CD4-positive, alpha-beta T cell treated with Interleukin-2 at 100 ng/mL for 4 hours (primary cell): ENCODE measurements around the gene CTCF.
A peak's percentile ranks its signal among the peaks of the same experiment; 100 is the strongest.

Experiments used
- DNase-seq: peaks from one replicate; pipeline ENCODE4 v3.0.0-alpha.2; 2020; ENCODE audit warnings: low spot score

CTCF gene

GRCh38 chr16:67549240-67549639 is 13.1 kb upstream of the CTCF start:
- DNase-seq, result no peak

- DNase-seq, result no peak
These were observed 12.4 kb upstream of the CTCF start for GRCh38 chr16:67549936-67550335.

DNA sequence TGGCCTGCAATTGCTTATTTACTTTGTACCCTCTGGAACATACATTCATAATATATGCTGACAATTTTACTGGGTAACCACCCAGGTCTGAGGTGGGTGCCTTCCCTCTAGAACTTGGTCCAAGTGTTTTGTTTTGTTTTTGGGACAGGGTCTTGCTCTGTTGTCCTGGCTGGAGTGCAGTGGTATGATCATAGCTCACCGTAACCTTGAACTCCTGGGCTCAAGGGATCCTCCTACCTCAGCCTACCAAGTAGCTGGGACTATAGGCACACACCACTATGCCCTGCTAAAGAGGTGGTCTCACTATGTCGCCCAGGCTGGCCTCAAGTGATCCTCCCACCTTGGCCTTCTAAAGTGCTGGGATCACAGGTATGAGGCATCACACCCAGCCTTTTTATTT is 11.2 kb upstream of the CTCF start:
- no peak for DNase-seq

- no peak for DNase-seq
These were observed 10.4 kb upstream of the CTCF start for GRCh38 chr16:67551972-67552371.

DNA sequence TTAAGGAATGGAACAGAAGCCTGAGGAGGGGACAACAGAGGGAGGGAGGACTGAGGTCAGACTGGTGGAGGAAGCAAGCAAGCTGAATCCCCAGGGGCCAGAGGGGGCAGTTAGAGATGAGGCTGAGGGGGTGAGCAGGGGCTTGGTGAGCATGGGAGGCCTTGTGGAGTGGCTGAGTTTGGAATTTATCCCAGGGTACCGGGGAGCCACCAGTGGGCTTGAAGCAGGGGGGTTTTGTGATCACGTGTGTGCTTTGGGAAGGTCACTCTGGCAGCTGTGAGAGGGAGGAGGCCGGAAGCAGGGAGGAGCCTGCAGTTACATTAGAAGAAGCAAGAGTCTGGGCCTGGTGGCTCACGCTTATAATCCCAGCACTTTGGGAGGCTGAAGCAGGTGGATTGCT is 9.8 kb upstream of the CTCF start:
- DNase-seq, result no peak

- DNase-seq, result peak; percentile 82
These were observed 6.5 kb upstream of the CTCF start for GRCh38 chr16:67555795-67556212.

DNA sequence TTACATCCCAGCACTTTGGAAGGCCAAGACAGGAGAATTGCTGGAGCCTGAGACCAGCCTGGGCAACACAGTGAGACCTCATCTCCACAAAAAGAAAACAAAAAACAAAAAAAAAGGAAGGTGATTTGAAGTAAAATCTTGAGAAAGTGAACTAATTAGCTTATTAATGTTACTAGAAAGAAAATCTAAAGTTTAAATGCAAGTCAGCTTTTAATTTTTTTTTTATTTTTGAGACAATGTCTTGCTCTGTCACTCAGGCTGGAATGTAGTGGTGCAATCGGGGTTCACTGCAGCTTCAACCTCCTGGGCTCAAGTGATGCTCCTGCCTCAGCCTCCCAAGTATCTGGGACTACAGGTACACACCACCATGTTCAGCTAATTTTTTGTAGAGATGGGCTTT is 3.5 kb upstream of the CTCF start:
- DNase-seq, result no peak

DNA sequence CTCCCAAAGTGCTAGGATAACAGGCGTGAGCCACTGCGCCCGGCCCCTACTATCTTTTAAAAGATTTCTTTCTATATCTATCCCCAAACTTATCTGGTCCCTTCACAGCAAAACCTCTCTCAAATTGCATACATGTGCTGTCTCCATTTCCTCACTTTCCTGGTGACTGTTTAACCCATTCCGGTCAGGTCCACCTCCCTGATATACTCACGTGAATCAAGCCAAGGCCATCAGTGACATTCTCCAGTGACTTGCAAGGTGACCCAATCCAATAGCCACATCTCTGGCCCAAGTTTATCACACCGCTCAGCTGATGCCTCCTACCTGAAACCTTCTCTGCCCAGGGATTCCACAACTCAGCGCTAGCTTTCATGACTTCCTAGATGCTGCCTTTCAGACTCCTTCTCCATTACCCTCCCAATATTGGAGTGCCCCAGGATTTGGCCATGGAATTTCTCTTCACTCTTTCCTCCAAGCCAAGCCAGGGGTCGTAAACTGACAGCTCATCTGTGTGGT is 1.4 kb upstream of the CTCF start:
- no peak for DNase-seq

GRCh38 chr16:67561501-67561823 is 864 bp upstream of the CTCF start:
- no peak for DNase-seq

DNA sequence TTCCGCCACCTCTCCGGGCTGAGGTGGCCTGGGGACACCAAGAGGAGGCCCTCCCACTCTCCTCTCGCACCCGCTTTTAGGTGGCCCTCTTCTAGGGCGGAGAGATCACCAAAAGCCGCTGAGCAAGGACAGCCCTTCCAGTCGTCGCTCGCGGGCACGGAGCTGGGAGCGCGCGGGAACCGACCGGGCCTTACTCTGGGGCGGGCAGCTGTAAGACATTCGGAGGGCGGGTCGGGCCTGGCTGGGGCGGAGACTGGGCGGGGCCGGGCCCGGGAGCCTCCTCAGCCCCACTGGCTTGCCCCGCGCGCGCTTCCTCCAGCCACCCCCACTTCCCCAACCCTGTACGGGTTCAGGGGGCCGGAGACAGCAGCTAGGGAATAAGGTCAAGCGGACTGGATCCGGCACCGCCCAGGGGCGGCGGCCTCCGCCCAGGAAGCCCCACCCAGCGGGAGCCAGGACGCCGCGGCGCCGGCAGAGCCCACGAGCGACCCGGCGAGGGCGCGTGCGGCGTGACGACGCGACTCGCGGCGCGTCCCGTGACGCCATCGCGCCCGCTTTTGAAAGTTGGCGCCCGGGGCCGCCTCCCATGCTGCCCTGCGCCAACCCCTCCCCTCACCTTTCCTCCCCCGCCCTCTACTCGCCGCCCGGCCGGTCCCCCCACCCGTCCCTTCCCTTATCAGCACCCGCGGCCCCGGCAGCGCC is 351 bp upstream of the CTCF start:
- DNase-seq, result peak; percentile 97

GRCh38 chr16:67562918-67563707 is 787 bp downstream of the CTCF start:
- DNase-seq, result peak; percentile 61

DNA sequence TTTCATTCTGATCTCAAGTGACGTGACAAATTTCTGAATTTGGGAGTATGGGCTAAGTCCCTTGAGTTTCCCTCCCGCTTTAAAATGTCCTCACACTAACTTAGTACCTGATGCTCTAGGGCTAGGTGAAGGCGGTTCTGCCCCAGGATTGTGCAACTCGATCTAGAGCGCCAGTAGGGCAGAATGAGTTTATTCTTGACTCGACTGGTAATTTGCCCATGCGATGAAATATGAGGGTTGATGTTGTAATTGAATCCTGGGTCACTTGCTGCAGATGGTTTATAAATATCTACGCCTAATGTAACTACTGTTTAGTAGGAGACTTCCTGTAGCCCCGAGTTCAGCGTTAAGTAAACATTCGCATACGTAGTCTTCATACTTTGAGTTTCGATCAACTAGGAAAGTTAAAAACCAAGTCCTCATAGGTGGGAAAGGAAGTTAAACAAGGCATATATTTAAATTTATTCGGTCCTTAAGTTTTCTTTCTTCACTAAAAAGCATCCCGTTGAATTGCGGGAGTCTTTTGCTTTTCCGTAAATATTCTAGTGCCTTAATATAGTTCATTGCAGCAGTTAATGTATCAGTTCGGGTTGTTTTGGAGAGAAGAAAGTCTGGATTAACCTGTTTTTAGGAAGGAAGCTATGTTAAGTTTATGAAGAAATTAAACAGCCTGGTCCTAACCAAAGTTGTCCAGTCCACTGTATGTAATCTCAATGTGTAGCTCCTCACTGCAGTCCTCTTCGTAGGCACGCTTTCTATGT is 1.6 kb downstream of the CTCF start:
- peak; percentile 39 for DNase-seq

- DNase-seq, result no peak
These were observed 3.3 kb downstream of the CTCF start for GRCh38 chr16:67565470-67566100.

DNA sequence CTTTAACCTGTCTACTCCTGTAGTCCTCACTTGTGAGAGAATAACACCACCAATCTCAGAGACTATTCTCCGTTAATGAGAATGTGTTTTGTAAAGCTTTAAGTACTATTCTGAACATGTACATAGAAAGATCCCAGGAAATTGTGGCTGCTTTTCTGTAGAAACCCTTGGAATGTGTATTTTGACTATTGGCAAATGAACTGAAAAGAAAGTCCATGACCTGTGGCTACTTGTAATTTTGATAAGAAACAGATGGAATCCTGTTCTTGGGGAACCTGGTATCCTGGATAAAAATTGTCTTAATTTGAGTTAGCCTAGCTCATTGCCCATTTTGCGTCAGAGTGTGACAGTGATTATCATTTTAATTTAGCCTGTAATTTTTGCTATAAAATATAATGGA is 9.1 kb downstream of the CTCF start:
- DNase-seq, result no peak

- no peak for DNase-seq
These were observed 9.7 kb downstream of the CTCF start for GRCh38 chr16:67571981-67572431.

GRCh38 chr16:67579686-67580085 is 17.4 kb downstream of the CTCF start:
- DNase-seq, result no peak

DNA sequence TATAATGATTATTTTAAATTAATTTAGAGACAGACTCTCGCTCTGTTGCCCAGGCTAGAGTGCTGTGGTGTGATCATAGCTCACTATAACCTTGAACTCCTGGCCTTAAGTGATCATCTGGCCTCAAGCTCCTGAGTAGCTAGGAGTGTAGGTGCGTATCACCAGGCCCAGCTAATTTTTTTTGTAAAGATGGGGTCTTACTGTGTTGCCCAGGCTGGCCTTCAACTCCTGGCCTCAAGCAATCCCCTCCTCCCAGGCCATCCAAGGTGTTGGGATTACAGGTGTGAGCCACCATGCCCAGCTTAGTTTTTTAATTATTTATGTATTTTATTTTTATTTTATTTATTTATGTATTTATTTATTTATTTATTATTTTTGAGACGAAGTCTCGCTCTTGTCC is 17.9 kb downstream of the CTCF start:
- DNase-seq, result no peak

- no peak for DNase-seq
These were observed 31.0 kb downstream of the CTCF start for GRCh38 chr16:67593288-67593687.

- no peak for DNase-seq
These were observed 31.4 kb downstream of the CTCF start for GRCh38 chr16:67593701-67594100.

DNA sequence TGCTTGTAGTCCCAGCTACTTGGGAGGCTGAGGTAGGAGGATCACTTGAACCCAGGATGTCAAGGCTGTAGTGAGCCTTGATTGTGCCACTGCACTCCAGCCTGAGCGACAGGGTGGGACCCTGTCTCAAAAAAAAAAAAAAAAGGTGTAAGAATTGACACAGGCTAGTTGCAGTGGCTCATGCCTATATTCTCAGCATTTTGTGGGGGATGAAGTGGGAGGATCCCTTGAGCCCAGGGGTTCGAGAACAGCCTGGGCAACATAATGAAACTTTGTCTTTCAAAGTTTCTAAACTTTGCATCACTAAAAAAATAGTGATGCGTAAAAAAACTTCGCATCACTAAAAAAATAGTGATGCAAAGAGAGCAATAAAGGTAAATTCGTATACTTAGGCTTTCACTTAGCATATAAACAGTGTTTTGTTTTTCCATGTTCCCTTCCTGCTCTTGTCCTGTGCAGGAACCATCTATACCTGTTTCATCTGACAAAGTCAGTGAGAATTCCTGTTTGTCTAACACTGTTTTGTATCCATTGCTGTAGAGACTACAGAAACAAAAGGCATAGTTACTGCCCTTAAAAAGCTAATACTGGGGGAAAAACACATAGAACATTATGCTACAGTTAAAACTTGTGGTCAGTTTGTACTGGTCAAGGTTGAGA is 32.1 kb downstream of the CTCF start:
- no peak for DNase-seq

- peak; percentile 6 for DNase-seq
These were observed 32.6 kb downstream of the CTCF start for GRCh38 chr16:67594956-67595355.

DNA sequence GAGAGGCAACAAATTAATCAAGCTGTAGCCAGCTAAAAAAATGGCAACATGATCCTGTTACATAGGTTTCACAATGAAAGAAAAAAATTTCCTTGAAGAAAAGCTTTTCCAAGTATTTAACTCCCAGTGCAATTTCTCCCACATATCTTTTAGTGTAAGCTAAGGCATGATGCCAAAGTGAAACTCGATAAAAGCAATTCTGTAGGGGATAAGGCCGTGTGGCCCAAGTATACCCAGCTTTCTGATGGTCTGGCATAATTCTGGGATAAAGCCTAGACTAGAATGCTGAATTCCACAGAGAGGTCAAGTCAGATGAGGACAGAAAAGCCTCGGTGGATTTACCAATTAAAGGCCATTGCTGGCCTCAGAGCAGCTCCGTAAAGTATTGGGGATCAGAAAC is 36.2 kb downstream of the CTCF start:
- no peak for DNase-seq
